Measurements from ENCODE around the gene KRT7.
"Not testable (repeated sequence)": the region's sequence is repeated elsewhere in the genome, so short reads cannot be mapped to it uniquely, and the experiment has no call there.

Gene KRT7

DNA sequence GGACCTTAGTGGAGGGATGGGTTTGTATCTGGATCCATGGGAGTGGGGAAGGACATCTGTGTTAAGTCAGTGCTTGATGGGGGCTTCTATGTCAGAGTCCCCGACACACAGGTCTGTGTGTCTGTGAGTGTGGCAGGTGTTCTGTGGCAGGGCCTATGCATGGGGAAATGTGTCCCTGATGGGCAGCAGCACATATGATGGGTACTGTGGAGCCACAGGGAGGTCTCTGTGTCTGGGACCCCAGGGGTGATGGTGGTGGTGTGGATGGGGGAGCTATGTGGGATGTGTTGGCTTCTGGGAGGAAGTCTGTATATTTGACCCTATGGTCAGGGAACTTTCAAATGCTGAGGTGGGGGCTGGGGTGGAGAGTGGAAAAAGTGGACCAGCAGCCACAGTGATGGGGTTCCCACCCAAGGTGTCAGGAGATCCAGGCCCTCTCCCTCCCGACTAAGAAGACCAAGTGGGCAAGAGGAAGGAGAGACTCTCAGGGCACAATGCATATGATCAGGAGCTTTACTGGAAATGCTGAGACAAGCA, 16.5 kb downstream of the KRT7 start:
- H3K4me3 ChIP-seq (ENCODE audit: low read depth, low read length), result no peak overlapping the region
- TF ChIP-seq, protein P1, sequence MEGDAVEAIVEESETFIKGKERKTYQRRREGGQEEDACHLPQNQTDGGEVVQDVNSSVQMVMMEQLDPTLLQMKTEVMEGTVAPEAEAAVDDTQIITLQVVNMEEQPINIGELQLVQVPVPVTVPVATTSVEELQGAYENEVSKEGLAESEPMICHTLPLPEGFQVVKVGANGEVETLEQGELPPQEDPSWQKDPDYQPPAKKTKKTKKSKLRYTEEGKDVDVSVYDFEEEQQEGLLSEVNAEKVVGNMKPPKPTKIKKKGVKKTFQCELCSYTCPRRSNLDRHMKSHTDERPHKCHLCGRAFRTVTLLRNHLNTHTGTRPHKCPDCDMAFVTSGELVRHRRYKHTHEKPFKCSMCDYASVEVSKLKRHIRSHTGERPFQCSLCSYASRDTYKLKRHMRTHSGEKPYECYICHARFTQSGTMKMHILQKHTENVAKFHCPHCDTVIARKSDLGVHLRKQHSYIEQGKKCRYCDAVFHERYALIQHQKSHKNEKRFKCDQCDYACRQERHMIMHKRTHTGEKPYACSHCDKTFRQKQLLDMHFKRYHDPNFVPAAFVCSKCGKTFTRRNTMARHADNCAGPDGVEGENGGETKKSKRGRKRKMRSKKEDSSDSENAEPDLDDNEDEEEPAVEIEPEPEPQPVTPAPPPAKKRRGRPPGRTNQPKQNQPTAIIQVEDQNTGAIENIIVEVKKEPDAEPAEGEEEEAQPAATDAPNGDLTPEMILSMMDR (IDR thresholded peaks at IDR 0.05; ENCODE audit: low read depth, low read length), result no peak

DNA sequence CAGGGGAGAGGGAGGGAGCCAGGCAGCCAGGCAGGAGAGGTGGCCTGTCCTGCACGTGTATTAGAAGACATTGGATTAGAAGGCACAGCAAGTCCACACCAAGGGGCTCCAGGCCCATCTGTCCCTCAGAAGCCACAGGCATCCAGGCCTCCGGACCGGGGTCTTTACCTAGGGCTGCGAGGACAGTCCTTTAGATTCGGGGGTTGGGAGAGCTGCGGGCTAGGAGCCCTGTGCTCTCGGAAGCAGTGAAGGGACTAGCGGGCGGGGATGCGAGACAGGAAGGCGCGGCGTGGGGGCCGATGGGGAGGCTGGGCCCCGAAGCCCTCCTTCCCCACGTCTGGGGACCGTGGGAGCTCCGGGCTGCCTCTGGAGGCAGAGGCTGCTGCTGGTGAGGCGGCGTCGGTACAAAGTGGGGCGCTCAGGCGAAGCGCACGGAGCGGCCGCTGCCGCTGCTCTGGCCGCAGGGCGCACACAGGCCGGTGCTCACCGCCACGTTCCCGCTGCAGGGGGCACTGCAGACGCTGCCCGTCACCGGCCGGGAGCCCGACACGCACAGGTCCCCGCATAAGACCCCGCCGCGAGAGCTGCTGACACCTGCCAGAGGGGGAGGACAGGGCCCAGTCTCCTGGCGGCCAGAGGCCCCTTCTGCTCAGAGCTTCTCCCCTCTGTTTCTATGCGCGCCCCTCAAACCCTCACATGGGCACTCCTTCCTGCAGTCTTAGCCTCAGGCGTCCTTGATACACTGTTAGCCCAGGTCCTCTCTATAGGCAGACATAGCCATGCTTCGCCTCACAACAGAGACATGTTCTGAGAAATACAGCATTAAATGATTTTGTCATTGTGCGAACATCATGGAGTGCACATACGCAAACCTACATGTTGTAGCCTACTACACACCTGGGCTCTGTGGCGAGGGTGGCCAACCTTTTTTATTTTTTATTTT, 17.3 kb downstream of the KRT7 start:
- TF ChIP-seq, protein P1 (IDR thresholded peaks at IDR 0.05; ENCODE audit: low read depth, low read length), result no peak
- no peak overlapping the region for H3K4me3 ChIP-seq (ENCODE audit: low read depth, low read length)

DNA sequence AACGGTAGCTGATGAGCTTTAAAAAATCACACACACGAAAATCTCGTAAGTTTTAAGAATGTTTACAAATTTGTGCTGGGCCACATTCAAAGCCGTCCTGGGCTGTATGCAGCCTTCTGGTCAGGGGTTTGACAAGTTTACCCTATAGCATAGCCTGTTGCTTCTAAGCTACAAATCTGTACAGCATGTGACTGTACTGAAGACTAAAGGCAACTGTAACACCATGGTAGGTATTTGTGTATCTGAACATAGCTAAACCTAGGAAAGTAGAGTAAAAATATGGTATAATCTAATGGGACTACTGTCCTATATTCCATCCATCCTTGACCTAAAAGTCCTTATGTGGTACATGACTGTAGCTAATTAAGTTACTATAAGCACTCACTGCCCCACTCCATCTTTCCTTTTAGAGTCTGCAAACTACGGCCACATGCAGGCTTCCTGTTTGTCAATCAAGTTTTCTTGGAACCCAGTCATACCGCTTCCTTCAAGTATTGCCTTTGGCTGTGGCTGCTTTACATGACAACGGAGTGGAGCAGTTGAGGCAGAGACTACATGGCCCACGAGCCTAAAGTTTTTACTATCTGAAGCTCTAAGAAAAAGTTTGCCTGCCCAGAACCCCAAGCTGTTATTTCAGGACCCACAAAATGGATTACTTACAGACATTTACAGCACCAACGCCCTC, 18.5 kb downstream of the KRT7 start:
- TF ChIP-seq, protein P1 (IDR thresholded peaks at IDR 0.05; ENCODE audit: low read depth, low read length), result no peak
- H3K4me3 ChIP-seq (ENCODE audit: low read depth, low read length), result no peak overlapping the region

DNA sequence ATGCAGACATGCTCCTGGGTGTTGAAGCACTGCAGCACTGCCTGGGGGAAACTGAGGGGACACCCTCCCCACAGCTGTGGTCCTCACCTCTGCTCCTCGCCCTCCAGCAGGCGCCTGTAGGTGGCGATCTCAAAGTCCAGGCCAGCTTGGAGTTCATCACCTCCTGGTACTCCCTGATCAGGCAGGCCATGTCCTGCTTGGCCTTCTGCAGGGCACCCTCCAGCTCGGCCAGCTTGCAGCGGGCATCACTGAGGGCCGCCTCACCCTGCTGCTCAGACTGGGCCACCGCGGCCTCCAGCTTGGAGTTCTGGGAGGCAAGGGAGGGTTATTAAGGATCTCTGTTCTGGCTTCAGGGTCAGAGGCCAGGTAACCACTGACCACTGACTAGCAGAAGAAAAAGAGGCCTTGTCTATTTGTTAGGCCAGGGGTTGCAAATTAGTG, 19.2 kb downstream of the KRT7 start:
- not testable (repeated sequence) for H3K4me3 ChIP-seq (ENCODE audit: low read depth, low read length)

DNA sequence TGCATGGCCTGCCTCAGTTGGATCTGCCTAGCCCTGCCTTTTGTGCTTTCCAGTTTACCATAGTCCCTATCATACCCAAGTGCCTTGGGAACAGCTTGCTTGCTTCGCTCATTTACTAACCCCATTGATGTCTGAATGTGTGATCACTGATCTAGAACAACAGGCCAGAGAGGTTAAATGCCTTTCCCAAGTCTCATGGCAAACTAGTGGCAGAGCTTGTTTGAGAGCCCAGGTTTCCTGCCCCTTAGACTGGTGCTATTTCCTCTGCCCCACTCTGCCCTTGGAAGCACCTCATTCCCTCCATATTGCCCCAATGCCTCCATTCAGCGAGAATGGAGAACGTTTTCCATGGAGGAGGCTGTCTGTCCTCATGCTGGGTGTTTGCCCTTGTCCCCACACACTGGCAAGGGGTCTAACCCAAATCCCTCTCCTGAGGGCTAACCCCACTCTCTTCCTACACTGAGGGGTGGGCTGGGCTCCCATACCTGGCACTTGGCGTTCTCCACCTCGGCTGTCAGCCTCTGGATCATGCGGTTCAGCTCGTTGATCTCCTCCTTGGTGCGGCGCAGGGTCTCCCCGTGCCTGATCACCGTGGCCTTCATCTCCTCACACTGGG, 19.8 kb downstream of the KRT7 start:
- H3K4me3 ChIP-seq (ENCODE audit: low read depth, low read length), result no peak overlapping the region
- TF ChIP-seq, protein P1 (IDR thresholded peaks at IDR 0.05; ENCODE audit: low read depth, low read length), result no peak

DNA sequence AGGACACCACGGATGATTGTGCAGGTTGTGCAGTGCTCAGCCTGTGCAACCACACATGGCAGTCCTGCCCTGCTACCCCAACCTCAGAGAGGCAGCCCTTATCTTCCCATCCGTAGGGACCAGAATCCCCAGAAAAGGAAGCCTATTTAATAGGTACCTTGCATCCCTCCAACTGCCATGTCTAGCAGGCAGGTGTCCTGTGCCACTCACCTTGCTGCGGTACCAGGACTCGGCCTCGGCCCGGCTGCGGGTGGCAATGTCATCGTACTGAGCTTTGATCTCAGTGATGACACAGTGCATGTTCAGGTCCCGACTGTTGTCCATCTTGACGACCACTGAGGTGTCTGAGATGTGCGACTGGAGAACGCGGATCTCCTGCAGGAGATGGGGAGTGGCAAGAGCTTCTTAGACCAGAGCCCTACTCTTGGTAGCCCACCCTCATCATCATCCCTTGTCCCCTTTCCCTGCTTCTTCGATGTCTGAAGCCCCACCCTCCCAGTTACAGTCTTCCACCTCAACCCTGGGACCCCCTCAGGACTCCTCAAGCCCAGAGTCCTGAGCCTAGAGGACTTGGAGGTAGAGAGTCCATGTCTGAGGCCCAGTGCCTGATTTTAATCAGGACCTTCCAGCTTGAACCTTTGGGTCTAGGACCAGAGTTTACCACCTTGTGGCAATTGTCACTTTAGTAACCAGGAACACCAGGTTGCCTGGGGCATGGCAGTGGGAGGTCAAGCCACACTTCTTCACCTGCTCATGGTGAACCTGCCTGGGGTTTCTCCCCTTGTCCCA, 20.5 kb downstream of the KRT7 start:
- TF ChIP-seq, protein P1 (IDR thresholded peaks at IDR 0.05; ENCODE audit: low read depth, low read length), result no peak

More for the DNA sequence above, 20.5 kb downstream of the KRT7 start:
- H3K4me3 ChIP-seq (ENCODE audit: low read depth, low read length), result no peak overlapping the region
